Measurements from ENCODE around the gene DNAH8.
"Not testable (repeated sequence)": the region's sequence is repeated elsewhere in the genome, so short reads cannot be mapped to it uniquely, and the experiment has no call there.

DNAH8 gene

GRCh38 chr6:38753707-38754106, 38.6 kb downstream of the DNAH8 start:
- DNase-seq, result no peak

DNA sequence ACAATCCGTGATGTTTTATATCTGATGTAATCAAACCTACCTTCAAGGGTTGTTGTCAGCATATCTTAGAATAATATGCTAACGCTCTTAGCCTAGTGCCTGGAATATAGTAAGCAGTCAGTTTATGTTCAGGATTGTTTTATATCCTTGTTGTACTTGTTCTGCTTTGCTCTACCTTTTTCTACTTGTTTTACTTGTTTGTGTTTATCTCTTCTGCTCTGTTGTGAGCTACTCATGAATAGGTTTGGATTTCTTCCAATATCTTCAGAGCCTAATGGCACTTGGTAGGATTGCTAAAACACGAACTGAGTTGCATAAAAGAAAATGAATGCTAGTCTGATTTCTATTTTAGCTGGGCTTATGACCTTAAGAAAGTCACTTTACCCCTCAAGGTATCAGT, 40.1 kb downstream of the DNAH8 start:
- DNase-seq, result no peak

GRCh38 chr6:38755874-38756273, 40.8 kb downstream of the DNAH8 start:
- DNase-seq, result no peak

DNA sequence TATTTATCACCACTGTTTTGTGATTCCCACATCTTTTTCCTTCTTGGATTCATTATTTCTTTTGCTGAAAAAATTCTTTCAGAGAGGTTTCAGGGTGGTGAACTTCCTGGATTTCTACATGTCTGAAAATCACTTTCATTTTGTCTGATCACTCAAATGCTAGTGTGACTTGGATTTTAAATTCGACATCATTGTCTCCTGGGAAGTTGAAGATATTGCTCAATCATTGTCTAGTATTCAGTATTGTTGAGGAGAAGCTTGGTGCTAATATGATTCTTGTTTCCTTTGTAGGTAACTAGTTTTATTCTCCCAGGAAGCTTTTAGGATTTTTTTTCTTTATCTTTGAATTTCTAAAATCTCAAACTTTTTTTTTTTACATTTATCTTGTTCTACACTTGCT, 45.0 kb downstream of the DNAH8 start:
- peak in 1 of 2 donors; percentile 3 for DNase-seq

DNA sequence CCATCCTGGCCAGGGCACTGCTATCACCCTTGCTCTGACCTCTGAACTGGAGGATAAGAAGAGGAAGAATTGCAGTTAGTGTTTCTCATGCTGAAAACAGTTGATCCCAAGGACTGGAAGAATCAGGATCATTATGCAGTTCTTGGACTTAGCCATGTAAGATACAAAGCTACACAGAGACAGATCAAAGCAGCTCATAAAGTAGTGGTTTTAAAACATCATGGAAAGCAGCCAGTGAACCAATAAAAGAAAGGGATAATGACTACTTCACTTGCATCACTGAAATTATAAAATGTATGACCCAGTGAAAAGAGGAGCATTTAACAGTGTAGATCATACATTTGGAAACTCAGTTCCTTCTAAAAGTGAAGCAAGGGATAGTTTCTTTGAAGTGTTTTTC, 47.7 kb downstream of the DNAH8 start:
- no peak for DNase-seq

- DNase-seq, result no peak
Measured at GRCh38 chr6:38767560-38767959, 52.4 kb downstream of the DNAH8 start.

DNA sequence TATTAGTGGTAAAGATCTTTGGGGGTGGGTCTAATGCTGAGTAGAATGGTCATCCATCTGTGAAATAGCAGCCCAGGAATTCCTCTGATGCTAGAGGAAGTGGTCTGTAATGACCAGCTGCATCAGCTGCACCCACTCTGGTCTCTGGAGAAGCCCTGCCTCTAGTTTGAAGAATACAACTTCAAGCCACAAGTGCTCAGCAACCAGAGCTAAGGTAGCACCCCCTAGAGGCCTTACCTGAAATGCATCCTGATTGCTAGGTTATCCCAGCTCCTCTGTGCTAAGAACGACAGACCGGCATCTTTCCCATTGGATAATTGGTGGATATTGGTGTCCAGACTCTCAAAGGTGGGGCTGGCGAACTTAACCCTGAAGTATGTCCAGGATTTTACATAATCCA, 58.2 kb downstream of the DNAH8 start:
- DNase-seq, result peak; percentile 3 to 15

GRCh38 chr6:38774929-38775707, 60.0 kb downstream of the DNAH8 start:
- peak; percentile 54 to 56 for DNase-seq

- DNase-seq, result peak; percentile 40 to 63
Measured at GRCh38 chr6:38775870-38776269, 60.8 kb downstream of the DNAH8 start.

GRCh38 chr6:38776515-38776914, 61.4 kb downstream of the DNAH8 start:
- no peak for DNase-seq

DNA sequence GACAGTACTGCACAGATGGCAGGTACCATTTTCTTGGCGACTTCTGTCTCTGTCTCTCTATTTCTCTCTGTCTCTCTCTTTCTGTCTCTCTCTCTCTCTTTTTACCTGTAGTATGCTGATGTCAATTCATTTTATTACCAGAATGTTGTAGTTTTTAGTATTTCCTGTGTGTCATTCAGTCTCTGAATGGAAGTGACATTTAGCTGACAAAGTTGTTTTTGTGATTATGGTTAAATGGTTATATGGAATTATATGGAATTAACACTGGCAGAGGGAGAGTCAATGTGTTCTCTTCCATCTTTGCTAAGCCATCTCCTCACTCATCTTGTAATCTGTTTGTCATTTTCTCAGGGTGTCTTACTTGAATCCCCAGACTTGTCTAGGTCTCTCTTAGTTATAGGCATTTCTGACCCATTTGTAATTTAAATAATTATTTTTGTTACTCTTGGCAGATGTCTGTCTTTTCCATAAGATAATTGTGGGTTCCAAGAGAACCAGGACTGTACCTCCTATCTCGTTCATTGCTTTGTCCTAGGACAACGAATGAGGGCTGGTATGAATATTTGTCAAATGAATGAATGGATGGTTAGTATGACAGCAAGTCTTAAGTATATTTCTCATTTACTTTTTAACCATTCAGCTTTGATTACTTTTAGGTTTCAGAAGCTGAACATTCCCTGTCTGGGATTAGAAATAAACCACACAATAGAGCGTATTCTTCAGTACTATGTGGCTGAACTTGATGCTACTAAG, 64.4 kb downstream of the DNAH8 start:
- no peak for DNase-seq

DNA sequence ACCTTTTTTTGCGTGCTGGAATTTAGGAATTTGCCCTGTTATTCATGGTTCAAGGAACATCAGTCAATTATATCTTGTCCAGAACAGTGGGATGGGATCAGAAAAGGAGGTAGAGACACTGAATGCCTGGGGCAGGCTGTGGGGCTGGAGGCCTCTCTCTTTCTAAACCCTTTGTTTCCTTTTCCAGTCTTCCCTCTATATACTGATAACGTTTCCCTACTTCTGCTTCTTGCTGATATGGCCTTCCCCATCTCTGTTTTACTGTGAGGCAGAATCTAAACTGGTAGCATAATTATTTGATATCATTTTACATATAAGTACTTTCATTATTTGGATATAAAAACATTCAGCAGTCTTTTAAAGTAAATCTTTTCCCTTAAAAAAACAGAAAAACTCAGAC, 67.5 kb downstream of the DNAH8 start:
- no peak for DNase-seq

DNA sequence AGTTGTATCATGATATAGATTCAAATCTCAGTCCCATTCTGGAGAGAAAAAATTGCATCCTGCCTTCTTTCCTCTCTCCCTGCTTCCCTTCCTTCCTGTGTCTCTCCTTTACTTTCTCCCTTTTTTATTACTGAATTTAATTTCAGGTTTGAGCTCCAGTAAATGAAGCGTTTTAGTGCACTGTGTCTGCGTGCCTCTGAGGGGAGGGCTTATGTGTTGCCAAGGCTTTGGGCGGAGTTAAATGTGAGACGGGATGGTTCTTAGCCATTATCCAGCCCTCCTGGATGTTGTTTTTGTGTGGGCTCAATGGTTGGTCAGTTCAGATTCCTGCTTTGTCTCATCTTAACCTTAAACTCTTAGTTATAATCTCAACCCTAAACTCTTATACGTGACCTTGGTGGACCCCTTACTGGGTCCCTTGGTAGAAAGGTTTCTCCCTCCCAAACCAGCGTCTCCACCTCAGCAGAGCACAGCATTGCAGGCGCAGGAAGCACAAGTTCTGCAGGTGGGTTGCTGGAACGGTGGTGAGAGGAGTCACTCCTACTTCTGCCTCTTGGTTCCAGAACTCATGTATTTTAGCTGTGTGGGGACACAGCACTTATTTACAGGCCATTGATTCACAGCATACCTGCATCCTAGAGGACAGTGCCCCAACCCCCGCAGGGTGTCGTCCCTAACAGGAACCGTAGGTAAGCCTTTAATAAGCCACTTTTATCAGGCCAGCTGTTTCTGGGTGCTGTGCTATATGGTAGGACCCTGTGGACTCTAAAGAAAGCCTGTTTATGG, 68.5 kb downstream of the DNAH8 start:
- DNase-seq, result no peak

GRCh38 chr6:38784506-38785235, 69.6 kb downstream of the DNAH8 start:
- no peak for DNase-seq

DNA sequence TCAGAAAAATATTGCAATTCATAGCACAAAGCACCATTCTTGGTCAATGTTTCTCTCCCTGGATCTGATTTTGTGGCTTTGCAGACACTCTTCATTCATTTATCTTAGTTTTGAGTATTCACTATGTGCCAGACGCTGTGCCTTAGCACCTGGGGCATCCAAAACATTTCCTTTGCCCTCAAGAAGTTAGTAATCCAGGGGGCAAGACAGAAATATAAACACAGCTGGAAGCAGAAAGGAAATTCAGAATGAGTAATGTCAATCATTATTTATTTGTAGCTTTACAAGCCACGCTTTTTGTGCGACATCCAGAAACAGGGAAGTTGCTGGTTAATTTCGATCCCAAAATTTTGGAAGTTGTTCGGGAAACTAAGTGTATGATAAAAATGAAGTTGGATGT, 71.4 kb downstream of the DNAH8 start:
- DNase-seq, result no peak

DNA sequence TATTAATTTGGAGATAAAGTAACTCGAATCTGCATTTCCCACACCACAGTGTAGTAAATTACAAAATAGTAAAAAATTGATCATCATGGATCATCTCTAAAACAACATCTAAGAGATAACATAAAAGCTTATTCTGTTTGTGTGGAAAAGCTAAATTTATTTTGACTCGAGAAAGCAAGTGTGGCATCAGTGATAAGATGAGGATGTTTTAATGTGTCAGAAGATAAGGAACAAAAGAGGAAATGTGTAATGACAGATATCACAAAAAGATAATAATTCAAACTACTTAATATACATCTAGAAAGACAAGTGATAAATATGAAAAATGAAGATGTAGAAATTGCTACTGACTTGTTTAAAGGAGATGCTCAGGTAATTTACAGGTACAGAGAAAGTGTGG, 74.1 kb downstream of the DNAH8 start:
- no peak for DNase-seq

- DNase-seq, result no peak
Measured at GRCh38 chr6:38792356-38792755, 77.2 kb downstream of the DNAH8 start.

DNA sequence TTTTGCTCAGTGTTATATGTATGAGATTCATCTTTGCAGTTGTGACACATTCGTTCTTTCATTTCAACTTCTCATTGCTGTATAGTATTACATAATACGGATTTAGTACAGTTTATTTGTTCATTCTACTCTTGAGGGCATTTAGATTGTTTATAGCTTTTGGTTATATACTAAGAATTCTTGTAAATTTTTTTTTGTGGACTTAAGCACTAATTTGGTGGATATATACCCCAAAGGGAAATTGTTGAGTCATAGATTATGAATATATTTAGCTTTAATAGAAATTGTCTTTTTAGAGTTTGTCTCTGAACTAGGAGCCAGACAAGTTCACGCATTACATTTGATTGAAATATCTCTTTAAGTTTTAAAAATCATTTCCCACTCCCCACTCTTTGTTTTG, 79.6 kb downstream of the DNAH8 start:
- no peak for DNase-seq

DNA sequence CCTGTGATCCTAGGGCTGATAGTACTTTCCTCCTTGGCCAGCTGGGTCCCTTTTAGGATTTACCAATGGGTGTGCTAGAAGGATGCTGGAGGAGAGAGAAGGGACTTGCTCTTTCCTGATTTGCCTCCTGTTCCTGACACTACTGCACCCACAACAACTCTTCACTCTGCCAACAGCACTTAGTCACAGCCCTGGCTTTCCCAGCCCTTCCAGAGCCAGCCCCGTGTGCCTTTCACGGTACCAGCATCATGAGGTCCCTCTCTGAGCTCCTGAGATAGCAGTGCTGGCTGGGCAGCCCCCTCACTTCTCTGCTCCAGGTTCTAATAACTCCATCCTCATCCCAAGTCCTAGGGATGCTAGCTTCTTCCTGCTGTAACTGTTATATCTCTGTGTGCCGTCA, 80.9 kb downstream of the DNAH8 start:
- DNase-seq, result no peak

- not testable (repeated sequence) for DNase-seq
Measured at GRCh38 chr6:38796437-38796836, 81.3 kb downstream of the DNAH8 start.

GRCh38 chr6:38796850-38797249, 81.7 kb downstream of the DNAH8 start:
- no peak for DNase-seq

GRCh38 chr6:38797391-38797790, 82.3 kb downstream of the DNAH8 start:
- DNase-seq, result no peak

Measured in inflammatory macrophage treated with lipopolysaccharide for 1 hour (primary cell).